Activated CD4-positive, alpha-beta T cell treated with anti-CD3 and anti-CD28 coated beads, Interleukin-2, amount 50 U/mL, for 24 hours (primary cell): Measurements from ENCODE around the gene ZNF117.
"Not testable (repeated sequence)": the region's sequence is repeated elsewhere in the genome, so short reads cannot be mapped to it uniquely, and the experiment has no call there.

Source experiments
- DNase-seq, 2 donors: peaks; one replicate each; pipeline ENCODE4 v3.0.0-alpha.2; 2020; ENCODE audit warnings: low read depth in 1 of 2, low spot score in 1 of 2

ZNF117 gene

GRCh38 chr7:64990936-64991335, at the start of gene ZNF117:
TSS of gene ZNF117 (minus strand) at chr7:64991036.
- no peak for DNase-seq

GRCh38 chr7:65038767-65039166, 47.9 kb upstream of the ZNF117 start:
- DNase-seq = peak in 1 of 2 donors; percentile 3

- DNase-seq = peak; percentile 82 to 88
These were observed 47.2 kb upstream of the ZNF117 start for GRCh38 chr7:65037740-65038688.

- not testable (repeated sequence) for DNase-seq
These were observed 45.7 kb upstream of the ZNF117 start for GRCh38 chr7:65036526-65036925.

- not testable (repeated sequence) for DNase-seq
These were observed 44.6 kb upstream of the ZNF117 start for GRCh38 chr7:65035469-65035868.

- not testable (repeated sequence) for DNase-seq
These were observed 43.4 kb upstream of the ZNF117 start for GRCh38 chr7:65034120-65034782.

GRCh38 chr7:65033391-65033790, 42.6 kb upstream of the ZNF117 start:
- not testable (repeated sequence) for DNase-seq

GRCh38 chr7:65025023-65025422, 34.2 kb upstream of the ZNF117 start:
- DNase-seq = not testable (repeated sequence)

GRCh38 chr7:65020978-65021377, 30.1 kb upstream of the ZNF117 start:
- not testable (repeated sequence) for DNase-seq

GRCh38 chr7:65009881-65010280, 19.0 kb upstream of the ZNF117 start:
- DNase-seq = not testable (repeated sequence)

GRCh38 chr7:65009394-65009793, 18.6 kb upstream of the ZNF117 start:
- DNase-seq = not testable (repeated sequence)

GRCh38 chr7:65007036-65007435, 16.2 kb upstream of the ZNF117 start:
- not testable (repeated sequence) for DNase-seq

- peak; percentile 70 to 93 for DNase-seq
These were observed 15.5 kb upstream of the ZNF117 start, which contains the start of gene ERV3-1 for GRCh38 chr7:65006094-65006992. TSS of gene ERV3-1 (minus strand) at chr7:65006687. CDS start at chr7:64993026, 13,661 bp downstream.

GRCh38 chr7:65004575-65004974, 13.7 kb upstream of the ZNF117 start:
- no peak for DNase-seq

GRCh38 chr7:65002972-65003585, 12.2 kb upstream of the ZNF117 start:
- no peak for DNase-seq

- no peak for DNase-seq
These were observed 10.5 kb upstream of the ZNF117 start for GRCh38 chr7:65001291-65001814.

- no peak for DNase-seq
These were observed 8.5 kb upstream of the ZNF117 start for GRCh38 chr7:64999165-65000004.

GRCh38 chr7:64998865-64999164, 8.0 kb upstream of the ZNF117 start:
- DNase-seq = no peak

GRCh38 chr7:64997927-64998391, 7.1 kb upstream of the ZNF117 start:
- DNase-seq = no peak
